ENCODE data around the gene ST3GAL5.
A peak's percentile ranks its signal among the peaks of the same experiment; 100 is the strongest.

DNA sequence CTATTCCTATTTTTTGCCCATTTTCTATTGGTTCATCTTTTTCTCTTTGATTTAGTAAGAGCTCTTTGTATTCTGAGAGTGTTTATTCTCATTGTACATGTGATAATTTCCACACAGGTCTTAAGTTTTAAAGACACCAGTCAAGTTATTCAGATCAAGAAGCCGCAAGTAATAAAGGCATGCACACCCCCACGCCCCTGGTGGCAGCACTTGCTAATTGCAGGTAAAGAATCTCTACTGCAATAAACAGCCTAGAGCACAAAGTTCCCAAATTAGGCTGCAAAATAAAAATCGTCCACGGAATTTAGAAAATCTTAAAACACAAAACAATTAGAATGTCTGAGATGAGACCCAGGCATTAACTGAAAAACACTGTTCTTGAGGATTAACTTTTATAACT, 45.2 kb downstream of the ST3GAL5 start:
- TF ChIP-seq, protein P1, sequence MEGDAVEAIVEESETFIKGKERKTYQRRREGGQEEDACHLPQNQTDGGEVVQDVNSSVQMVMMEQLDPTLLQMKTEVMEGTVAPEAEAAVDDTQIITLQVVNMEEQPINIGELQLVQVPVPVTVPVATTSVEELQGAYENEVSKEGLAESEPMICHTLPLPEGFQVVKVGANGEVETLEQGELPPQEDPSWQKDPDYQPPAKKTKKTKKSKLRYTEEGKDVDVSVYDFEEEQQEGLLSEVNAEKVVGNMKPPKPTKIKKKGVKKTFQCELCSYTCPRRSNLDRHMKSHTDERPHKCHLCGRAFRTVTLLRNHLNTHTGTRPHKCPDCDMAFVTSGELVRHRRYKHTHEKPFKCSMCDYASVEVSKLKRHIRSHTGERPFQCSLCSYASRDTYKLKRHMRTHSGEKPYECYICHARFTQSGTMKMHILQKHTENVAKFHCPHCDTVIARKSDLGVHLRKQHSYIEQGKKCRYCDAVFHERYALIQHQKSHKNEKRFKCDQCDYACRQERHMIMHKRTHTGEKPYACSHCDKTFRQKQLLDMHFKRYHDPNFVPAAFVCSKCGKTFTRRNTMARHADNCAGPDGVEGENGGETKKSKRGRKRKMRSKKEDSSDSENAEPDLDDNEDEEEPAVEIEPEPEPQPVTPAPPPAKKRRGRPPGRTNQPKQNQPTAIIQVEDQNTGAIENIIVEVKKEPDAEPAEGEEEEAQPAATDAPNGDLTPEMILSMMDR (IDR thresholded peaks at IDR 0.05): peak; percentile 71
- TF ChIP-seq EZH2 (IDR thresholded peaks at IDR 0.05) (no peak), EZH2phosphoT487 (IDR thresholded peaks at IDR 0.05) (no peak)

Measured in neural progenitor cell (in vitro differentiated cells).